ENCODE measurements around the gene PDAP1. TPM values are rescaled to one million over a fixed set of nuclear protein-coding genes. Genes with fewer than 3 reads are reported as not detected.

PDAP1 gene
- total and polyA plus RNA-seq, 10 of the 15 experiments (the other 5 are each of a cell fraction or from before 2014, with no cell fraction given) = 6.6 to 200 (median 87.7) TPM

GRCh38 chr7:99422625-99423024, 14.2 kb upstream of the PDAP1 start:
- 79% methylated on average over 5 of the region's 5 CpGs for WGBS (ENCODE audit: insufficient coverage, insufficient replicate concordance, low lambda C conversion rate, missing lambda C conversion rate)
- no peaks in the 10 kb centered on the region for H3K79me2 ChIP-seq (ENCODE audit: control insufficient read depth, insufficient read depth, low read length)
- H3K36me3 ChIP-seq (ENCODE audit: control insufficient read depth in 2 of 2, insufficient read depth in 2 of 2, low read length in 1 of 2) = peaks cover 4 to 33% of the 10 kb centered on the region in 2 experiments
- no TSS peak for BruUV-seq (replicated peaks)
- DNase-seq (ENCODE audit: low read depth, low spot score) (no peak), FAIRE-seq (no peak), ATAC-seq (no peak)
- no peaks in the 10 kb centered on the region for H3K9me3 ChIP-seq (replicated peaks; ENCODE audit: control insufficient read depth, insufficient read depth, low read length)
- no peak overlapping the region for H3K4me2 ChIP-seq (ENCODE audit: control insufficient read depth, insufficient read depth)
- ChIA-PET RAD21 (ENCODE audit: unreplicated experiment) (no interaction called here), POLR2A (interaction anchor here (0.5 kb wide), 1 partner anchor 1286 kb away, joined by 5 read pairs; no protein-coding TSS in a partner anchor), SMC1A (ENCODE audit: uncharacterized antibody, unreplicated experiment) (interaction anchor here (1.1 kb wide), 1 partner anchor 14 kb away, joined by 3 read pairs; the partner anchor contains the start of genes BUD31 and PDAP1), CTCF (no interaction called here)
- no peaks in the 10 kb centered on the region for H3K27me3 ChIP-seq (replicated peaks in 1 of 2; ENCODE audit: control insufficient read depth in 2 of 2, insufficient read depth in 2 of 2, low read length in 1 of 2)
- H4K20me1 ChIP-seq (ENCODE audit: control insufficient read depth, insufficient read depth) = no peaks in the 10 kb centered on the region
- TF ChIP-seq POLR2A (IDR thresholded peaks at IDR 0.05; ENCODE audit: low read depth, low read length) (no peak), SIX5 (IDR thresholded peaks at IDR 0.05; ENCODE audit: low read depth, low read length, severe bottlenecking) (no peak), SMC3 (IDR thresholded peaks at IDR 0.05; ENCODE audit: borderline replicate concordance, low read length) (no peak), YBX1 (IDR thresholded peaks at IDR 0.05) (no peak), NFIC (IDR thresholded peaks at IDR 0.05; ENCODE audit: low read depth, low read length) (no peak), NFYB (IDR thresholded peaks at IDR 0.05; ENCODE audit: insufficient read depth, low read depth, low read length) (no peak), GATAD2B (conservative IDR thresholded peaks at IDR 0.05; ENCODE audit: low read depth) (no peak), PAX5 (IDR thresholded peaks at IDR 0.05; ENCODE audit: borderline replicate concordance, low read depth, low read length) (no peak), CHD2 (IDR thresholded peaks at IDR 0.05; ENCODE audit: borderline replicate concordance, low read depth, low read length) (no peak), RB1 (IDR thresholded peaks at IDR 0.05; ENCODE audit: borderline replicate concordance) (no peak), ZNF274 (IDR thresholded peaks at IDR 0.05; ENCODE audit: insufficient read depth, insufficient read length) (no peak), ATF7 (IDR thresholded peaks at IDR 0.05; ENCODE audit: low read depth) (no peak), RAD21 (IDR thresholded peaks at IDR 0.05; ENCODE audit: insufficient read depth, low read depth, low read length) (no peak), BCLAF1 (IDR thresholded peaks at IDR 0.05) (no peak)
- TF ChIP-seq, protein P1, sequence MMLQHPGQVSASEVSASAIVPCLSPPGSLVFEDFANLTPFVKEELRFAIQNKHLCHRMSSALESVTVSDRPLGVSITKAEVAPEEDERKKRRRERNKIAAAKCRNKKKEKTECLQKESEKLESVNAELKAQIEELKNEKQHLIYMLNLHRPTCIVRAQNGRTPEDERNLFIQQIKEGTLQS (IDR thresholded peaks at IDR 0.05; ENCODE audit: borderline replicate concordance, extremely low read depth, low read depth, low read length) = no peak
- in situ Hi-C loops (cut with MboI) (no loop called here), intact Hi-C loops (cut with micrococcal nuclease; ENCODE audit: unreplicated experiment) (no loop called here)
- H3K9ac ChIP-seq (ENCODE audit: control insufficient read depth, insufficient read depth, low read length) = no peak overlapping the region
- no peak overlapping the region for H2AFZ ChIP-seq (ENCODE audit: control insufficient read depth, low read depth, low read length)
- no peak overlapping the region for H3K4me3 ChIP-seq
- H3K27ac ChIP-seq (ENCODE audit: control insufficient read depth, insufficient read depth) = no peak overlapping the region
- no peaks in the 10 kb centered on the region for H3K4me1 ChIP-seq (ENCODE audit: control insufficient read depth, insufficient read depth, low read length)
